SK-N-SH (cell line): ENCODE measurements around the gene PXK.
A peak's percentile ranks its signal among the peaks of the same experiment; 100 is the strongest.

ENCODE experiments used
- FOXM1 ChIP-seq: IDR thresholded peaks from 2 replicates; pipeline ENCODE4 v1.4.0; 2012; ENCODE audit warnings: low read depth, mild to moderate bottlenecking
- GABPA ChIP-seq: IDR thresholded peaks from 2 replicates; pipeline ENCODE4 v1.4.0; 2012; ENCODE audit warnings: low read depth, mild to moderate bottlenecking
- MXI1 ChIP-seq: IDR thresholded peaks from 2 replicates; pipeline ENCODE4 v1.6.1; 2012; ENCODE audit warnings: mild to moderate bottlenecking, low read depth, low read length, improper control_type of control experiment
- NRF1 ChIP-seq: IDR thresholded peaks from 2 replicates; pipeline ENCODE4 v1.6.1; 2012; ENCODE audit warnings: low read depth, mild to moderate bottlenecking, low read length
- POLR2AphosphoS5 ChIP-seq: IDR thresholded peaks from 2 replicates; pipeline ENCODE4 v1.6.1; 2012; ENCODE audit warnings: low read depth, low read length
- RCOR1 ChIP-seq: fragments of 150-350 bp; IDR thresholded peaks from 2 replicates; pipeline ENCODE4 v1.6.1; 2017; ENCODE audit warnings: antibody characterized with exemption, low read length
- RFX5 ChIP-seq: IDR thresholded peaks from 2 replicates; pipeline ENCODE4 v1.6.1; 2012; ENCODE audit warnings: mild to moderate bottlenecking, improper control_type of control experiment, low read length
- TAF1 ChIP-seq: IDR thresholded peaks from 2 replicates; pipeline ENCODE4 v1.6.1; 2012; ENCODE audit warnings: low read depth, mild to moderate bottlenecking, low read length, moderate library complexity, borderline replicate concordance
- YY1 ChIP-seq: IDR thresholded peaks from 2 replicates; pipeline ENCODE4 v1.4.0; 2012; ENCODE audit warnings: low read depth, mild to moderate bottlenecking
- TF ChIP-seq, protein P1 (sequence below): fragments of 200-600 bp; sonication (generic); IDR thresholded peaks from 2 replicates; pipeline ENCODE4 v1.6.1; 2017; ENCODE audit warnings: antibody characterized with exemption, mild to moderate bottlenecking, moderate library complexity
- TF ChIP-seq, protein P2 (sequence below): IDR thresholded peaks from 2 replicates; pipeline ENCODE4; 2012
- TF ChIP-seq, protein P3 (sequence below): IDR thresholded peaks from 2 replicates; pipeline ENCODE4 v1.4.0; 2012; ENCODE audit warnings: low read depth, borderline replicate concordance
- TF ChIP-seq, protein P4 (sequence below): fragments of 150-350 bp; IDR thresholded peaks from 2 replicates; pipeline ENCODE4 v1.6.1; 2017; ENCODE audit warnings: antibody characterized with exemption, low read length, low read depth, borderline replicate concordance

DNA sequence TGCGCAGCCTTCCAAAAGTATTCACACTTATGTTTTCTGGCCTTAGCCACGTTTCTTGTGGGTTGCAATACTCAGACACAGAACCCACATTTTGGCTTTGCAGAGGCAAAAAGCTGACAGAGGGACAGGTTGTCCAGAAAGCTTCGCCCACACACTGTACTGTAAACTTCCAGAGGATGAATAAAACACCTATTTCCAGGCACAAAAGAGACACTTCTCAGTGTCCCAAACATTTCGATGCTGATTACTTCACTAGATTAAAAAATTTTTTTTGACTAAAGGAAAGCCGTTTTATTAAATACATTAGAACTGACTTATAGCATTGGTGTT lies 131.2 kb downstream of the PXK start:
- TF ChIP-seq, protein P1, sequence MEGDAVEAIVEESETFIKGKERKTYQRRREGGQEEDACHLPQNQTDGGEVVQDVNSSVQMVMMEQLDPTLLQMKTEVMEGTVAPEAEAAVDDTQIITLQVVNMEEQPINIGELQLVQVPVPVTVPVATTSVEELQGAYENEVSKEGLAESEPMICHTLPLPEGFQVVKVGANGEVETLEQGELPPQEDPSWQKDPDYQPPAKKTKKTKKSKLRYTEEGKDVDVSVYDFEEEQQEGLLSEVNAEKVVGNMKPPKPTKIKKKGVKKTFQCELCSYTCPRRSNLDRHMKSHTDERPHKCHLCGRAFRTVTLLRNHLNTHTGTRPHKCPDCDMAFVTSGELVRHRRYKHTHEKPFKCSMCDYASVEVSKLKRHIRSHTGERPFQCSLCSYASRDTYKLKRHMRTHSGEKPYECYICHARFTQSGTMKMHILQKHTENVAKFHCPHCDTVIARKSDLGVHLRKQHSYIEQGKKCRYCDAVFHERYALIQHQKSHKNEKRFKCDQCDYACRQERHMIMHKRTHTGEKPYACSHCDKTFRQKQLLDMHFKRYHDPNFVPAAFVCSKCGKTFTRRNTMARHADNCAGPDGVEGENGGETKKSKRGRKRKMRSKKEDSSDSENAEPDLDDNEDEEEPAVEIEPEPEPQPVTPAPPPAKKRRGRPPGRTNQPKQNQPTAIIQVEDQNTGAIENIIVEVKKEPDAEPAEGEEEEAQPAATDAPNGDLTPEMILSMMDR: no peak
- TF ChIP-seq MXI1 (no peak), RFX5 (no peak), POLR2AphosphoS5 (no peak), NRF1 (peak; percentile 25; the same call in 1 of the 2 replicates), GABPA (no peak), RCOR1 (no peak), TAF1 (no peak), FOXM1 (no peak), YY1 (no peak)
- TF ChIP-seq, protein P2, sequence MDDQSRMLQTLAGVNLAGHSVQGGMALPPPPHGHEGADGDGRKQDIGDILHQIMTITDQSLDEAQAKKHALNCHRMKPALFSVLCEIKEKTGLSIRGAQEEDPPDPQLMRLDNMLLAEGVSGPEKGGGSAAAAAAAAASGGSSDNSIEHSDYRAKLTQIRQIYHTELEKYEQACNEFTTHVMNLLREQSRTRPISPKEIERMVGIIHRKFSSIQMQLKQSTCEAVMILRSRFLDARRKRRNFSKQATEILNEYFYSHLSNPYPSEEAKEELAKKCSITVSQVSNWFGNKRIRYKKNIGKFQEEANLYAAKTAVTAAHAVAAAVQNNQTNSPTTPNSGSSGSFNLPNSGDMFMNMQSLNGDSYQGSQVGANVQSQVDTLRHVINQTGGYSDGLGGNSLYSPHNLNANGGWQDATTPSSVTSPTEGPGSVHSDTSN: no peak
- TF ChIP-seq, protein P3, sequence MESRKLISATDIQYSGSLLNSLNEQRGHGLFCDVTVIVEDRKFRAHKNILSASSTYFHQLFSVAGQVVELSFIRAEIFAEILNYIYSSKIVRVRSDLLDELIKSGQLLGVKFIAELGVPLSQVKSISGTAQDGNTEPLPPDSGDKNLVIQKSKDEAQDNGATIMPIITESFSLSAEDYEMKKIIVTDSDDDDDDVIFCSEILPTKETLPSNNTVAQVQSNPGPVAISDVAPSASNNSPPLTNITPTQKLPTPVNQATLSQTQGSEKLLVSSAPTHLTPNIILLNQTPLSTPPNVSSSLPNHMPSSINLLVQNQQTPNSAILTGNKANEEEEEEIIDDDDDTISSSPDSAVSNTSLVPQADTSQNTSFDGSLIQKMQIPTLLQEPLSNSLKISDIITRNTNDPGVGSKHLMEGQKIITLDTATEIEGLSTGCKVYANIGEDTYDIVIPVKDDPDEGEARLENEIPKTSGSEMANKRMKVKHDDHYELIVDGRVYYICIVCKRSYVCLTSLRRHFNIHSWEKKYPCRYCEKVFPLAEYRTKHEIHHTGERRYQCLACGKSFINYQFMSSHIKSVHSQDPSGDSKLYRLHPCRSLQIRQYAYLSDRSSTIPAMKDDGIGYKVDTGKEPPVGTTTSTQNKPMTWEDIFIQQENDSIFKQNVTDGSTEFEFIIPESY: no peak
- TF ChIP-seq, protein P4, sequence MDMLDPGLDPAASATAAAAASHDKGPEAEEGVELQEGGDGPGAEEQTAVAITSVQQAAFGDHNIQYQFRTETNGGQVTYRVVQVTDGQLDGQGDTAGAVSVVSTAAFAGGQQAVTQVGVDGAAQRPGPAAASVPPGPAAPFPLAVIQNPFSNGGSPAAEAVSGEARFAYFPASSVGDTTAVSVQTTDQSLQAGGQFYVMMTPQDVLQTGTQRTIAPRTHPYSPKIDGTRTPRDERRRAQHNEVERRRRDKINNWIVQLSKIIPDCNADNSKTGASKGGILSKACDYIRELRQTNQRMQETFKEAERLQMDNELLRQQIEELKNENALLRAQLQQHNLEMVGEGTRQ: no peak
